ENCODE results near the gene FAM20C. TPM values are rescaled to one million over a fixed set of nuclear protein-coding genes. Genes with fewer than 3 reads are reported as not detected.

Gene FAM20C
- total RNA-seq, 1 donor from 2014 or later, result 21.9 TPM

- DNase-seq (ENCODE audit: low read depth, low spot score), result no peak
- TF ChIP-seq CTCF (conservative IDR thresholded peaks at IDR 0.05), result no peak
- Mint-ChIP-seq H3K9me3 (no peaks in the 10 kb centered on the region), H3K4me3 (no peak overlapping the region), H3K27me3 (ENCODE audit: low read depth) (no peaks in the 10 kb centered on the region), H3K36me3 (ENCODE audit: low read depth) (no peaks in the 10 kb centered on the region), H3K4me1 (peaks cover 9% of the 10 kb centered on the region), H3K27ac (ENCODE audit: unreplicated experiment) (no peak overlapping the region)
Measured at GRCh38 chr7:227926-228325, 35.6 kb downstream of the FAM20C start.

- Mint-ChIP-seq H3K4me3 (no peak overlapping the region), H3K27me3 (ENCODE audit: low read depth) (no peaks in the 10 kb centered on the region)
Measured at GRCh38 chr7:228610-229009, 36.2 kb downstream of the FAM20C start.

GRCh38 chr7:229184-229964 lies 37.0 kb downstream of the FAM20C start:
- no peak for TF ChIP-seq CTCF (conservative IDR thresholded peaks at IDR 0.05)
- Mint-ChIP-seq H3K4me1 (peaks cover 8% of the 10 kb centered on the region), H3K36me3 (ENCODE audit: low read depth) (no peaks in the 10 kb centered on the region), H3K27me3 (ENCODE audit: low read depth) (no peaks in the 10 kb centered on the region), H3K27ac (ENCODE audit: unreplicated experiment) (no peak overlapping the region), H3K9me3 (no peaks in the 10 kb centered on the region), H3K4me3 (no peak overlapping the region)
- no peak for DNase-seq (ENCODE audit: low read depth, low spot score)

More at GRCh38 chr7:228610-229009, 36.2 kb downstream of the FAM20C start:
- Mint-ChIP-seq H3K36me3 (ENCODE audit: low read depth) (no peaks in the 10 kb centered on the region), H3K9me3 (no peaks in the 10 kb centered on the region), H3K4me1 (peaks cover 8% of the 10 kb centered on the region), H3K27ac (ENCODE audit: unreplicated experiment) (no peak overlapping the region)
- DNase-seq (ENCODE audit: low read depth, low spot score), result no peak
- TF ChIP-seq CTCF (conservative IDR thresholded peaks at IDR 0.05), result no peak

- Mint-ChIP-seq H3K9me3 (no peaks in the 10 kb centered on the region), H3K4me3 (no peak overlapping the region), H3K27ac (ENCODE audit: unreplicated experiment) (no peak overlapping the region), H3K4me1 (peaks cover 8% of the 10 kb centered on the region), H3K27me3 (ENCODE audit: low read depth) (no peaks in the 10 kb centered on the region), H3K36me3 (ENCODE audit: low read depth) (no peaks in the 10 kb centered on the region)
- DNase-seq (ENCODE audit: low read depth, low spot score), result no peak
- TF ChIP-seq CTCF (conservative IDR thresholded peaks at IDR 0.05), result no peak
Measured at GRCh38 chr7:230274-230673, 37.9 kb downstream of the FAM20C start.

GRCh38 chr7:231030-231857 lies 38.9 kb downstream of the FAM20C start:
- Mint-ChIP-seq H3K4me1 (peaks cover 8% of the 10 kb centered on the region), H3K27ac (ENCODE audit: unreplicated experiment) (no peak overlapping the region), H3K9me3 (no peaks in the 10 kb centered on the region), H3K36me3 (ENCODE audit: low read depth) (no peaks in the 10 kb centered on the region), H3K27me3 (ENCODE audit: low read depth) (no peaks in the 10 kb centered on the region), H3K4me3 (no peak overlapping the region)
- peak; percentile 38 for TF ChIP-seq CTCF (conservative IDR thresholded peaks at IDR 0.05)
- no peak for DNase-seq (ENCODE audit: low read depth, low spot score)
